ENCODE measurements around the gene RXFP2.

DNA sequence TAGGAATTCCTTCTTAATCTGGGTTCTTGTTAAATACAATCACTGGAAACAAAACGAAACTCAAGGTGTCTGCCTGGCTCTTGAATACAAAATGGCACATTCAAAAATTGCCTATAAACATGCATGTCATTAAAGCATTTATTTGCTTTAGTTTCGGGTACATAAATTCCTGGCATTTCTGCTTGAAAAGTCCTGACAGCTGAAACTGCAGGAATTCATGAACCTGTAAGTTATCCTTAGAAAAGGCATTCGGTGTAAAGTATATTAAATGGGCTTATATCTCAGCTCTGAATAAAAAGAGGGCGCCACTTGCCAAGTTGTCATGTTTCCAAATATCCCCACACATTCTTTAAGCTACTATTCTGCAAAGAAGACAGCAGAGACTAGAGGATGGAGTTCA, 32.9 kb downstream of the RXFP2 start:
- TF ChIP-seq, protein P1, sequence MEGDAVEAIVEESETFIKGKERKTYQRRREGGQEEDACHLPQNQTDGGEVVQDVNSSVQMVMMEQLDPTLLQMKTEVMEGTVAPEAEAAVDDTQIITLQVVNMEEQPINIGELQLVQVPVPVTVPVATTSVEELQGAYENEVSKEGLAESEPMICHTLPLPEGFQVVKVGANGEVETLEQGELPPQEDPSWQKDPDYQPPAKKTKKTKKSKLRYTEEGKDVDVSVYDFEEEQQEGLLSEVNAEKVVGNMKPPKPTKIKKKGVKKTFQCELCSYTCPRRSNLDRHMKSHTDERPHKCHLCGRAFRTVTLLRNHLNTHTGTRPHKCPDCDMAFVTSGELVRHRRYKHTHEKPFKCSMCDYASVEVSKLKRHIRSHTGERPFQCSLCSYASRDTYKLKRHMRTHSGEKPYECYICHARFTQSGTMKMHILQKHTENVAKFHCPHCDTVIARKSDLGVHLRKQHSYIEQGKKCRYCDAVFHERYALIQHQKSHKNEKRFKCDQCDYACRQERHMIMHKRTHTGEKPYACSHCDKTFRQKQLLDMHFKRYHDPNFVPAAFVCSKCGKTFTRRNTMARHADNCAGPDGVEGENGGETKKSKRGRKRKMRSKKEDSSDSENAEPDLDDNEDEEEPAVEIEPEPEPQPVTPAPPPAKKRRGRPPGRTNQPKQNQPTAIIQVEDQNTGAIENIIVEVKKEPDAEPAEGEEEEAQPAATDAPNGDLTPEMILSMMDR (IDR thresholded peaks at IDR 0.05 in 8 of 11, conservative IDR thresholded peaks at IDR 0.05 in 3 of 11): no peak
- TF ChIP-seq POLR2AphosphoS5 (IDR thresholded peaks at IDR 0.05) (no peak), POLR2A (IDR thresholded peaks at IDR 0.05) (no peak)

Measured in spleen (tissue), 7 donors.